HK-2 (cell line): Measurements from ENCODE around the gene GBGT1.
"Not testable (repeated sequence)": the region's sequence is repeated elsewhere in the genome, so short reads cannot be mapped to it uniquely, and the experiment has no call there.

Experiments
- DNase-seq: peaks from one replicate; pipeline ENCODE4 v3.0.0-alpha.2; 2018; ENCODE audit not compliant: unreplicated experiment

Gene GBGT1

DNA sequence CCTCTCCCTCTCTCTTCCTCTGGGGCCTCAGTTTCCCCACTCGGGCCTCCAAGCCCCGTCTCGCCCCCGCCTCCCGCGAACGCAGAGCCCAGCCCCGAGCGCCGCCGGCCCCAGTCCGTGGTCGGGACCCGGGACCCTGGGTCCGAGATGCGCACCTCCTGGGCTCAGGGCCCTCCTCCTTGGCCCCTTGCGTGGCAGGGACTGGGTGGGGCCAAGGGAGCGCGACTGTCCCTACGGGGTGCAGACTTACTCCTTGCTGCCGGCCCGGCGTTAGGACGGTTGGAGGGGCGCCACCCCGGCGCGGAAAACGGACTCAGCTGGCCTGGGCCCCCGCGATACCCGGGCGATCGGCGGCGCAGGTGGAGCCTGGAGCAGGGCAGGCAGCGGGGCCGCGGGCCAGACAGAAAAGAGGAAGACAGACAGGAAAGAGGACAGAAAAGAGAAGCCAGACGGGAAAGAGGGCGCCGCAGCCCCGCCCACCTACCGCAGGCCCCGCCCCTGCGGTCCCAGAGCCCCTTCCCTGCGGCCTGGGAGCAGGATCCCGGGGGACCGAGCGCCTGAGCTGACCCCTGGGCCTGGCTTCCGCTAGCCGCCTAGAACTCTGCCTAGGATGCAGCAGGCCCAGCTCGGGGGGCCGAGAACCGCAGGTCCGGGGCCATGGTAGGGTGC is at the start of gene GBGT1:
Gene GBGT1 (minus strand): TSS at position 411 of the 669 bp plus-strand sequence. CDS start 1,502 bp downstream, outside the sequence.
- DNase-seq = peak; percentile 23

DNA sequence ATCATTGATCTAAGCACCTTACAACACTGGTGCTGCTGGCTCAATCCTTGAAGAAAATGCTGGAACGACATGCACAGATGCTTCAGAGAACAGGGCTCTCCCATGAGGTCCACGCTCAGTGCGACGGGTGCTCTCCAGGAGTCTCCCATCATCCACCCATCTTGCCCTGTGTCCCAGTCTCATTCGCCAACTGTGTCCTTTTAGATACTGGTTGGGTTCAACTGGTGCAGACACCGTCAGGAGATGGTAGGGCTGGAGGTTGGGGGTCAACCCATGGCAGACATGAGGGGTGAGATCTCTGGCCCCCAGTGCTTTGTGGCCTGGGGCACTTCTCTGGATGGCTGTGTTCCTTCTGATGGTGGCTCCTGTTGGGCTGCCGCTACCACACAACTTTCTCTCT is 46.9 kb upstream of the GBGT1 start:
- no peak for DNase-seq

DNA sequence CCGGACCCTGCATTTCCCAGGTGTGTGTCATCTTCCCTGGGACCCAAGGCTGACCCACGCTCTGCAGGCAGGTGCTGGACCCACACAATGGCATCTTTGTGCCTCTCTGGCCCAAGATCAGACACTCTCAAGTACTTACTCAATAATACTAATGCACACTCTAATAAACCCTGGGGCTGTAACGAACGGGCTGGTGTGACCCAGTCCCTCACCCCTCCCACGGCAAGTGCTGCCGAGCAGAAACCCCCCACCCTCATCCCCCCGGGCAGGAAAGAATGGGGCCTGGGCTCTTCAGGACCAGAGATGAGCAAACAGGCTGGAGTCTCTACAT is 46.5 kb upstream of the GBGT1 start:
- no peak for DNase-seq

DNA sequence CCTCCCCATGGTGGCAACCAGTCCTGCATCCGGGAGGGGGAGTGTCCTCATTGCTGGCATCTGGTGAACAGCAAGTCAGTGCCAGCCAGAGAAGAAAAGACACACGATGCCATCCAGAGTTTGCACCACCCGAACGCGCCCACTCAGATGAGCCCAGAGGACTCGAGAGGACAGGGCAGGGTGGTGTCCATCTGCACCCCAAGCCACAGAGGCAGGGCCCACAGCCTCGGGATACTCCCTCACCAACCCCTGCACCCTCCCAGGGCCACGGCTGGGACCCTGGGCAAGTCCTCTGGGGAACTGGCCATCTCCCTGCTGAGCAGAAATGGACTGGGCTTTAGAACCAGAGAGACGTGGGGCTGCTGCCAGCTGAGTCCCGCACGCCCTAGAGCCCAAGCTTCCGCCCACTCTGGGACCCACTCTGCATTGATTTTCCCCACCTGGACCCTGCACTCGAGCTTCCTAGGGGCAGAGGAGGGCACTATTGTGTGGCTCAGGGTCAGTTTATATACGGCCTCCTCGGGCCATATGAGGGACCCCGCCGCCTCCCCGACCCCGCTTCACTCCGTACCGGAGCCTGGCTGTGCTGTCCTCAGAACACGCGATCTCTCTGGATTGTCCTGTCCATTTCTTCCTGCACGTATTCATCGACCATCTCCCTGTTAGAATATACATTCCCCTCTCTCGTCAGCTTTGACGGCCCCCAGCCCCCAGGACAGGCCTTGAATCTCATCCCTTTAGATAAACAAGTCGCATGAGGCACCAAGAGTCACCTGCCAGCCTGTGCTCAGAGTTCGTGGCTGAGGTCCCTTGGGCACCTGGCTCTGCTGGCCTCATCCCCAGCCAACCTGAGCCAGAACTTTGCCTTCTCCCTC is 45.9 kb upstream of the GBGT1 start:
- DNase-seq = not testable (repeated sequence)

DNA sequence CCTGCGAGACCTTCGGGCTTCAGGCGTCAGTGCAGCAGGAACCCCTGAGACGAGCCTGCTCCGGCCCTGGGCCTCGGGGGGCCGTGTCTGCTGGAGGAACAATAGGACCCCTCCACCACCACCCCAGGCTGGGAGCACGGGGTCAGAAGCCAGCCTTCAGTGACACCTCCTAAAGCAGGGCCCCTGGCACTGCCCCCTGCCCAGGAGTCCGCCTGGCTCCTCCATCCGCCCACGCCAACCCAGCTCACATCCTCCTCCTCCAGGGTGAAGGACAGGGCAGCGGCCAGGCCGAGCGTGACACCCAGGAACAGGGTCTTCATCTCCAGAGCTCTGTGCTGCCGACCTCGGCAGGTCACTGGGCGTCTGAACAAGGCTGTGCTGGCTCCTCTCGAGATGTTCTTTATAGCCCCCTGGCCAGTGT is 45.2 kb upstream of the GBGT1 start, which contains the start of gene OBP2B:
Gene OBP2B (minus strand): TSS at position 371 of the 421 bp plus-strand sequence. CDS start 51 bp downstream, at position 320.
- DNase-seq = not testable (repeated sequence)

DNA sequence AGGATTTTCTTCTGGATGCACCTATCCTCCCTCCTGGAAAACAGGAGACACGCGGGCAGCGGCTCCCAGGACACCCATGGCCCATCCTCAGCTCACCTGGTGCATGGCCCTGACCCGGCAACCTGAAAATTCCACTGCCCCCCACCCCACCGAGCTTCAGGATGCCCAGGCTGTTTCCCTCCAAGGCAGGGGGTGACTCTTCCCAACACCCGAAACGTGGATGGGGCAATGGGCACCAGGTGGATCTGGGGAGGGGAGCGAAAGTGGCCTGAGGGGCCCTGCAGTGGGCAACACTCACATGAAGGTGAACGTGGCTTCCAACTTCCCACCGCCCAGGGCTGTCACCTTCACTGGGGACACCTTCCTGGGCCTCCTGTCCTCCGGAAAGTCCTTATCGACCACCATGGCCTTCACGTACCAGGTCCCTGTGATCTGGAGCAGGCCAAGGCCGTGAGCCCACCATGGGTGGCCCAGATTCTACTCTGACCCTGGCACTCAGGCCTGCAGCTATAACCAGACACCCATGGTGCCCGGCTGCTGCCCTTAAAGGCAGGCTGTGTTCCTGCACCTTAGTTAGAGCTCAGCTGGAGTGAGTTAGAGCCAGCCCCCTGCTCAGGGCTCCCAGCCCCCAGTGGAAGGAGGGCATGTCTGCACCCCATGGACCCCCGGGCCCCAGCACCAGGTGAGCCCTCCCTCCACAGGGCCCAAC is 44.6 kb upstream of the GBGT1 start:
- DNase-seq = not testable (repeated sequence)

DNA sequence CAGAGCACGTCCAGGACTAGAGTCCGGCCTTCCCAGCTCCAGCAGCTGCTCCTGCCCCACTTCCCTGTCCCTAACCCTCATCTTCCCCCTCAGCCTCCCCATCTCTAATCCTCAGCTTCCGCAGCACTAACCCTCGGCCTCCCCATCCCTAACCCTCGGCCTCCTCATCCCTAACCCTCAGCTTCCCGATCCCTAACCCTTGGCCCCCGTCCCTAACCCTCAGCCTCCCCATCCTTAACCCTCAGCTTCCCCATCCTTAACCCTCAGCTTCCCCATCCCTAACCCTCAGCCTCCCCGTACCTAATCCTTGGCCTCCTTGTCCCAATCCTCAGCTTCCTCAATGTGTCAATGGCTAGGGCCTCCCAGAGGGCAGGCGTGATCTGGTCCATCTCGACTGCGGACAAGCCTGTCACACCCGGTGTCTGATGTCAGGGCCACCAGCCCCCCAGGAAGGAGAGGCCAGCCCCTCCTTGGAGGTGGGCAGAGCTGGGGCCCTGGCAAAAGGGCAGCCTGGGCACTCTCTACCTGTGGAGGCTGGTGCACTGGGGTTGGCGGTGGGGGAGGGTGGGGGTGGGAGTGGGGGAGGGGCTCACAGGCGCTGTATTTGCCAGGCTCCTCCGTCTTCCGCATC is 43.9 kb upstream of the GBGT1 start:
- no peak for DNase-seq

DNA sequence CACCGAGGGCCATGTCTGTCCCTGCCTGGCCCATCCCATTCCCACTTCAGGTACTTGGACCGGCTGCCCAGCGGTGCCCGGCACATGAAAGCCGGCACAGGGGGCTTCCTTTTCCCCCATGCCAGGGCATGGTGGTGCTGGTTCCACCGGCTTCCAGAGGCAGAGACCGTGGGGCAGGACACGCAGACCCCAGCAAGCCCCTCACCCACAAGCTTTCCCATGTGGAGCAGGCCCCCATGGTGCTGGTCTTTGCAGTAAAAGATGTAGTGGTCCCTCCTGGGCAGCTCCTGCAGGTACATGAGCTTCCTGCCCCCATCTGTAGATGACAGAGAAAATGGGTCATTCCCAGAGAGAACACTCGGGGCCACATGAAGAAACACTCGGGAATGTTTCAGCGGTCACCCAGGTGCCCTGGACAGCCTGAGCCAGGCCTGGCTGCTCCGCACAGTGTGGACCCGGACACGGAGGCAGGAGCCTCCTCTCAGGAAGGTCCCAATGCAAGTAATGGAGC is 43.4 kb upstream of the GBGT1 start:
- no peak for DNase-seq

DNA sequence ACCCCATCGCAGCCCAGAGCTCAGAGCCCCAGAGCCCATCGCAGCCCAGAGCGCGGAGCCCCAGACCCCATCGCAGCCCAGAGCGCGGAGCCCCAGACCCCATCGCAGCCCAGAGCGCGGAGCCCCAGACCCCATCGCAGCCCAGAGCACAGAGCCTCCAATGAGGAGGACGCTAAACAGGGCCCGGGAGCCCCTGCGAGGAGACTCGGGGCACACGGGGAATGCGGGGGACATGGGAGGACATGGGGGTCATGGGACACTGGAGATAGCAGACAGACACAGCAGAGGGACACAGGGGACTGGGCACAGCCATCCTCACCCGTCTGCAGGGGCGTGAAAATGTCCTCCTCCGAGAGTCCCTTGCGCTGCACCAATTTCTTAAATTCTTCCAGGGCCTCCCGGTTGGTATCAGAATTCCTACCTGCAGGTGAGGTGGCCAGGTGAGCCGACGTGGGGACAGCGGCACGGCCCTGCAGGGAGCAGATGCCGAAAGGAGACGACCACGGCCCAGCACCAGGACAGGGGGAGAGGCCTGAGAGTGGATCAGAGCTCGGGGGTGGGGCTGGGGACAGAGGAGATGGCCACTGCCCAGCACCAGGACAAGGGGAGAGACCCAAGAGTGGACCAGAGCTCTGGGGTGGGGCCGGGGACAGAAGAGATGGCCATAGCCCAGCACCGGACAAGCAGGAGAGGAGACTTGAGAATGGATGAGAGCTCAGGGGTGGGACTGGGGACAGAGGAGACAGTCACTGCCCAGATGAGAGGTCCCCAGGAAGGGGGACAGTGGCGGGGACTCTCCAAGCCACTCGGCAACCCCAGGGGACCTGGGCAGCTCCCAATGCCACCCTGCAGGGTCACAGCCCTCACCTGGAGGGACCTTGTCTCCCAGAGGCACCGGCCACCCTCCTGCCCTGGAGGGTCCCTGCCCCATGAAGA is 42.5 kb upstream of the GBGT1 start:
- no peak for DNase-seq

DNA sequence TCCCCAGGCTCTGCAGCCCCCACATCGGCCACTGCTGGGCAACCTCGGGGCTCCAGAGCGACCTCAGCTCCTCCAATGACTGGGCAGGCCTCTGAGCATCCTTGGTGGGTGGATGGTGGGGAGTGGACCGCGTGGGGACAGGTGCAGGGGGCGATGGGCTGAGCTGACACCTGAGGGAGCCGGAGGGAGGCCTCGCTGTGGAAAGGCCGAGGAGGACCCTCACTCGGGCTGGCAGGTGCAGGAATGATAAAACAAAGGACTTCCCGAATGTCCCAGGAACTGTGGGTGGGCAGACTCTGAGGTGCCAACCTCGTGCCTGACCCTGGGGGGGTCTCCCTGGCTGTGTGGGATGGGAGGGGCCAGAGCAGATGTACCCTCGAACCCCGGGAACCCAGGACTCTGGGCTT is 41.8 kb upstream of the GBGT1 start:
- DNase-seq = not testable (repeated sequence)

DNA sequence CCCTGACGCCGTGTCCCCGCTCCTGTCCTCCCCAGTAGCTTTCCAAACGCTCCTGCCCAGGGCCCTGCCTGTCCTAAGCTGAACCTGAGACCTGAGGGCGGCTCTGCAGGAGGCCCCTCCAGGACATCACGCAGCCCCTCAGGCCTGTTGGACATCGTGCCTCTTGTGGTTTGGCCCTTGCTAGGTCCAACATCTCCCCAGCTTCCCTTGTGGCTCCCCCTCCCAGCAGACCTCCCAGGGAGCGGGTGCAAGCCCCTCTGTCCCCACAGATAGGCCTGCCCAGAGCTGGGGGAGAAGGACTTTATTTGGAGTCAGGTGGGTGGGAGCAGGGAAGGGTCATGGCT is 41.3 kb upstream of the GBGT1 start:
- DNase-seq = no peak

DNA sequence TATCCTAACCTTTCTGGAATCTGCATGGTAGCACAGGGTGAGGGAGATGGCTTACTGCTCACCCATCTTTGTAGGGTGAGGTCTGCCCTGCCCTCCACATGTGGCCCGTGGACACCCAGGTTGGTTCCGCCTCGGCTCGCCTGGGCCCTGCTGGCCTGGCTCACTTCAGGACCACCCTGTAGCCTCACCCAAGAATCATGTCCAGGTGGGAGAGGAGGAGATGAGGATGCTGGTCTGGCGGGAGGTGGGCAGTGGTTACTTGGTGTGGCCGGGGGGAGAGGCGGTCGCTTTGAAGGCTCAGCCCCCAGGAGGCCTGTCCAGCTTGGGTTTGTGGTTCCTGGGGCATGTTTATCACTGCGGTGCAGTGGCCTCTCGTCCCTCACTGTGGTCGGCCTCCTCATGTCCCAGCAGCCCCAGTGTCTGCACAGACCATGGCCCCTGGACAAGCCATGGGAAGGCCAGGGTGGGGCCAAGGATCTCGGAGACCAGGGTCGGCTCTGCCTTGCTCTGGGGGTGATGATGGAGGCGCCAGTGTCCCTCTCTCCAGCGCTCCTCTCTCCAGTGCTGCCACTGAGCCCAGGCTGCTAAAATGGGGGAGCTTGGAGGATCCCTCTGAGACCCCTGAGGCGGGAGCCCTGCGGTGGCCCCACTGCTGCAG is 40.8 kb upstream of the GBGT1 start:
- DNase-seq = no peak

DNA sequence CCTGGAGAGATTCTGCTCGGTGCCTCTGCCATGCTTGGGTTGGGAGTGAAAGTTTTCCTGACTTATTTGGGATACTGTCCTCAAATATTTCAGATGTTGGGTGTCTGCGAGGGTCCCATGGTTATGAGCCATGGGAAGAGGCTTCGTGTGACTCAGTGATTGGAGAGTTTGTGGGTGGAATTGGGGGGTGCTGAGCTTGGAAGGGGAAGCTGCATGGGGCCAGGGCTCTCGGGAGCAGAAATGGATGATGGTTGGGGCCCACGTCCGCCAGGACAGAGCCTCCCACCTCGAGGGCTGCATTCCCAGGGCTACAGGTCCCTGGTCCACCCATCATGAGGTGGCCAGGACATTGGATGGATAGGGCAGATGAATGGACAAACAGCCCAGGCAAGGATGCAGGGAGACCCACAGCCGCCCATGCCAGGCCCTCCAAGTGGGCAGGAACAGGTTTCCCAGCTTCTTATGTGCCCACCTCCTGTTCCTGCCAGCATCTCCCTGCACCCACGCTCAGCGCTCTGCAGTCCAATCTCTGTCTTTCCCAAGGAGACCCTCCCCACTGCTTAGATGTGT is 39.9 kb upstream of the GBGT1 start:
- no peak for DNase-seq

DNA sequence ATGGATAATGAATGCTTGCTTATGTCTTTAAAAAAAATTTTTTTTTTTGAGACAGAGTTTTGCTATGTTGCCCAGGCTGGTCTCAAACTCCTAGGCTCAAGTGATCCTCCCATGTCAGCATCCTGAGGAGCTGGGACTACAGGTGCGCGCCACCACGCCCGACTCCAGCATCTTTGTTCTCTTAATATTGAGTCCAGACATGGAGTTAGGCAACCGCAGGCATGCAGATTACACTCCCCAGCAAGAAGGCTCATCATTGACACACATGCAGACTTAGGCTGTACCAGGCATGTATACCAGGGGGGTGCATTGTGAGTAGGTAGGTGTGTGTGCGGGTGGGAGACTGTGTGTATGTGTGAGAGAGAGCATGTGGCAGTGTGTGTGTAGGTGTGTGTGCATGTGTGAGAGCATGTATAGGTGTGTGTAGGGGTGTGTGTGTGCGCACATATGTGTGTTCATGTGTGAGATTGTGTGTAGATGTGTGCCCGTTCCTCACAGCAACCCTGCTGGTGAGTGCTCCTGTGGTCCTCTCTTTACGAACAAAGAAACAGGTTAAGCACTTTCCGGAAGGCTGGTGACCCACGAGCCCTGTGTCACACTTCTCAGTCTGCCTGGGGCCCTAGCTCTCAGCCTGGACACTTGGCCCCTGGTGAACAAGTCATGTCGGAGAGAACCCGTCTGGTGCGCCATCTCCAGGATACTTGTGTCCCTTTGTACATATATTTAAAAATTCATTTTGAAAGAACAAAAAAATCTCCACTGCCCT is 39.2 kb upstream of the GBGT1 start:
- DNase-seq = no peak

DNA sequence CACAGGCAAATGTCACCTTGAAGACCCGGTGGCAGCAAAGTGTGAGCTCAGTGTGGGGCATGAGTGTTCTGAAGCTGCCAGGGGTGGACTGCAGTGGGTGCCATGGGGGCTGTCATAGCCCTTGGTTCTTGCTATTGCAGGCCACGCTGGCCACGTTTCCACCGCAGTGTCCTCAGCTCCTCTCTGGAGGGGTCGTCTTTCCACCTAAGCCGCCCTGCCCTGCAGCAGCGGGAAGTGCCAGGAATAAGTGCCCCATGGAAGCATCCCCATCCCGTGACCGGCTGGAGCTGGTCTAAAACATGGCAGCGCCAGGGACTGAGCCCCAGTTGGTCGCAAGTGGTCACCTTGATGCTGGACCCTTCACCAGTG is 38.4 kb upstream of the GBGT1 start:
- no peak for DNase-seq

DNA sequence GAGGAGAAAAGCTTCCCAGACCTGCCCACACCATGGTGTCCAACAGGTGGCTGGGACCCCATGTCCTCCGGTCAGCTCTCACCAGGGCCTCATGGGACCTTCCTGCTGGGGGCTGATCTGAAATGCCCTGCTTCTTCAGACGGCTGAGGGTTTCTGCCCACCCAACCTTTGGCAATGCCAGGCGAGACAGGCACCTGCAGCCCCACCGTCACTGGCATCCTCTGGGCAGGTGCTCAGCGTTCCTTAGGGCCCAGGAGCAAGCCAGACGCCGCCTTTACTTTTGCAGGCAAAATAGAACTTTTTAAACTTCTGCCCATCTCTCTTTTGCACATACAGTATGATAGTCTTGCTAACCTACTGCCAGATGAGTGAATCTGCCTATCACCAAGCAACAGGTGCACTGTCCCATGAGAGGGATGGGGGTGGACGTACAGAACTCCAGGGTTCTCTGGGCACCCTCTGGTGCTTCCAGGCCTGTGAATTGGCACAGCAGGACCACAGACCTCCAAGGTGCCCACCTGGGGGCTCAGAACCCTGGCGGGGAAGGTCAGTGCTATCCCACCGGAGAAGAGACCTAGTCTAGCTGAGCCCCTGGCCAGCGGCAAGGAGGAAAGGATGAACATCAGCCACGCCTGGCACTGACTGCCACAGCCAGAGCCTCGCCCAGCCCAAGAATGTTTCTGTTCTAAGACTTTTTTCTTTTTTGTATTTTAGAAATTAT is 37.9 kb upstream of the GBGT1 start:
- no peak for DNase-seq

DNA sequence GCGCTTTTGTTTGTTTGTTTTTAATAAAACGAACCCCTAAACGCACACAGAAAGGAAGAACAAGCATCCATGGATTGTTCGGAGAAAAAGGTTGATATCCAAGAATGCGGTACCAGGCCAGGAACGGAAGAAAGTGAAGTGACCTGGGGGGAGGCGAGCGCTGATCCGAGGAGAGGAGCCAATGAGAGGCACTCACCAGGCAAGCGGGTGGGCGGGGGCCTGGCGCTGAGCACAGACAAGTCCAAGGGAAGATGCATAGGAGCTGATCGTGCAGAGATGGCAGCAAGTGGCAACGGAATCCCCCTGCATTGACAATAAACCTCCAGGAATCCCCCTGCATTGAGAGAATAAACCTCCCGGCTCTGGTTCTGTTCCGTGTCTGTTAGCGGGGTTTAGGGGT is 36.9 kb upstream of the GBGT1 start:
- DNase-seq = no peak

DNA sequence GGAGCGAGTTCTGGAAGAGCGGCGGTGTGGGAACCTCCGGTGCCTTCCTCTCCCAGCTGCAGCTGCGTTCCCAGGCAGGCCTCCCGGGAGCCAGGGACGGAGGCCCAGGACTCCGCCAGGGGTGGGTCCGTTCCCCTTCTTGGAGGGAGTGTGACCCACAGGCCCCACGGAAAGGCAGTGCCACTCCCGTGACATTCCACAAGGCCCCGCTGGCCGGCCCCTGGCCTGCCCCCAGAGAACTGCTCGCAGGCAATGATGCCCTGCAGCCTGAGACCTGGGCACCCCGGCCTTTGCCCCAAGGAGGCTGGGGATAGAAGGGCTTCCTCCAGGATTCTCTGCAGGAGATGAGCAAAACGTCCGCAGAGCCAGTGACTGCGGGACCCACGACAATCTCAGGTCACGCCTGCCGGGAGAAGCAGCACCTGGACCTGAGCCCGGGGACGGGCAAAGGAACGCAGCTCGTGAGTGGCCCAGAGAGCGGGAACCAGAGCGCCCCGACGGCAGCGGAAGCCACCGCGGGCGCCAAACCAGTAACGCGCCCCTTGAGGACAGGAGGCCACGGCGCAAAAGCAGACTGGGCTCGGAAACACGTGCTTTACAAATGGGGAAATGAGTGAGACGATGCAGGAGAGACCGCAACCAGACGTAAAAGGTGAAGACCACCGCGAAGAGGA is 36.1 kb upstream of the GBGT1 start:
- DNase-seq = no peak
